K562 (cell line): ENCODE results near the gene CRTC3. TPM values are rescaled to one million over a fixed set of nuclear protein-coding genes. Genes with fewer than 3 reads are reported as not detected.
A peak's percentile ranks its signal among the peaks of the same experiment; 100 is the strongest.

ENCODE experiments used
- CREB3 ChIP-seq: fragments of 450-650 bp; conservative IDR thresholded peaks from 2 replicates; pipeline ENCODE4 v1.6.1; 2016; ENCODE audit warnings: missing genetic modification characterization, low read depth, mild to moderate bottlenecking, missing compliant biosample characterization, moderate library complexity
- E2F3 ChIP-seq: fragments of 250-450 bp; sonication (Bioruptor Pico); IDR thresholded peaks from 2 replicates; pipeline ENCODE4 v1.4.0; 2020; ENCODE audit warnings: mild to moderate bottlenecking
- ETV5 ChIP-seq: sonication (generic); formaldehyde crosslinking; IDR thresholded peaks from 2 replicates; pipeline ENCODE4 v1.4.0; 2020; ENCODE audit warnings: low read depth, mild to moderate bottlenecking, missing genetic modification reagents
- HOMEZ ChIP-seq: fragments of 250-450 bp; sonication (Bioruptor Pico); IDR thresholded peaks from 2 replicates; pipeline ENCODE4 v1.4.0; 2020; ENCODE audit warnings: mild to moderate bottlenecking, moderate library complexity
- MAFF ChIP-seq: IDR thresholded peaks from 2 replicates; pipeline ENCODE4 v1.6.1; 2012; ENCODE audit warnings: low read length, improper control_type of control experiment
- MTA3 ChIP-seq: fragments of 450-650 bp; formaldehyde crosslinking; IDR thresholded peaks from 2 replicates; pipeline ENCODE4 v1.6.1; 2017; ENCODE audit warnings: mild to moderate bottlenecking, borderline replicate concordance
- MYC ChIP-seq, 2 experiments: fragments of 250-450 bp in 1 of 2; sonication (Bioruptor Pico) in 1 of 2; IDR thresholded peaks; 2 replicates each; pipeline versions ENCODE4 v1.5.1 to v1.6.1; 2012 to 2021; ENCODE audit warnings: low read depth in 2 of 2, borderline replicate concordance in 1 of 2, improper control_type of control experiment in 1 of 2, low read length in 1 of 2, mild to moderate bottlenecking in 1 of 2, moderate library complexity in 1 of 2
- NBN ChIP-seq: fragments of 450-650 bp; IDR thresholded peaks from 2 replicates; pipeline ENCODE4 v1.6.1; 2016; ENCODE audit warnings: low read depth, mild to moderate bottlenecking
- NFE2 ChIP-seq: IDR thresholded peaks from 2 replicates; pipeline ENCODE4 v1.6.1; 2014; ENCODE audit warnings: antibody characterized with exemption, low read depth
- PBX2 ChIP-seq, 2 experiments: IDR thresholded peaks in 1 of 2; conservative IDR thresholded peaks in 1 of 2; 2 replicates each; pipeline ENCODE4 v1.6.1; 2016; ENCODE audit warnings: low read depth in 2 of 2, mild to moderate bottlenecking in 1 of 2, missing compliant biosample characterization in 1 of 2, missing genetic modification characterization in 1 of 2, moderate library complexity in 1 of 2
- POLR2B ChIP-seq: fragments of 450-650 bp; IDR thresholded peaks from 2 replicates; pipeline ENCODE4 v1.6.1; 2018; ENCODE audit warnings: low read depth; ENCODE audit not compliant: partially characterized antibody
- RBM34 ChIP-seq: fragments of 200-400 bp; formaldehyde crosslinking; IDR thresholded peaks from 2 replicates; pipeline ENCODE4 v1.6.1; 2018; ENCODE audit warnings: low read length, borderline replicate concordance; ENCODE audit not compliant: insufficient read depth
- RFX5 ChIP-seq: IDR thresholded peaks from 2 replicates; pipeline ENCODE4 v1.6.1; 2011; ENCODE audit warnings: low read depth, mild to moderate bottlenecking, improper control_type of control experiment, low read length
- SOX6 ChIP-seq: fragments of 450-650 bp; IDR thresholded peaks from 2 replicates; pipeline ENCODE4 v1.6.1; 2014; ENCODE audit warnings: mild to moderate bottlenecking
- TFAP4 ChIP-seq: sonication (generic); formaldehyde crosslinking; IDR thresholded peaks from 2 replicates; pipeline ENCODE4 v1.8.0; 2022; ENCODE audit warnings: missing genetic modification reagents, mild to moderate bottlenecking, moderate library complexity, borderline replicate concordance
- ZNF584 ChIP-seq: fragments of 200-800 bp; sonication (Bioruptor generic); IDR thresholded peaks from 2 replicates; pipeline ENCODE4 v1.6.1; 2016; ENCODE audit warnings: low read depth, mild to moderate bottlenecking, missing genetic modification characterization, missing compliant biosample characterization
- ZNF740 ChIP-seq, 3 experiments: fragments of 200-800 bp in 1 of 3; sonication (Bioruptor generic) in 1 of 3; sonication (generic) in 1 of 3; formaldehyde crosslinking in 1 of 3; IDR thresholded peaks; 2 replicates each; pipeline versions ENCODE4 v1.6.1 to v1.8.0; 2016 to 2022; ENCODE audit warnings: mild to moderate bottlenecking in 2 of 3, missing compliant biosample characterization in 2 of 3, missing genetic modification characterization in 2 of 3, missing genetic modification reagents in 1 of 3
- polyA plus RNA-seq, 8 experiments: library from polyadenylated mRNA; depleted of rRNA in 4 of 8; stranded (reverse) in 5 of 8; unstranded in 3 of 8; fragments of >200 nt; fragmentation: Nextera tagmentation in 2 of 8; fragmentation: Illumina TruSeq in 1 of 8; extraction: Ambion mirVana in 2 of 8; extraction: Trizol in 1 of 8; gene quantifications; 2 replicates each; pipeline versions ENCODE4 v1.2.1 to v1.2.3, GENCODE V29; 2011 to 2014; ENCODE audit warnings: inconsistent platforms in 1 of 8, missing spikeins in 1 of 8
- total RNA-seq, 7 experiments: library from RNA; depleted of rRNA in 6 of 7; stranded (reverse); fragments of >200 nt in 6 of 7; fragmentation: Illumina TruSeq in 2 of 7; extraction: Trizol in 2 of 7; gene quantifications; 2 replicates each; pipeline versions ENCODE4 v1.2.1 to v1.2.3, GENCODE V29; 2011 to 2021; ENCODE audit warnings: low replicate concordance in 1 of 7

The CRTC3 gene
- total and polyA plus RNA-seq, 9 of the 15 experiments (the other 6 are each of a cell fraction or from before 2014, with no cell fraction given), result 1.2 to 19.0 (median 11.6) TPM

- TF ChIP-seq PBX2 (CRISPR knock-in tag; IDR thresholded peaks at IDR 0.05; ENCODE audit: low read depth), result no peak
- TF ChIP-seq PBX2 (tag; conservative IDR thresholded peaks at IDR 0.05; ENCODE audit: low read depth), result peak; percentile 36; the same call in 1 of the 2 replicates
- 0 out of 2 replicates have a peak, but pooled peaks have one; percentile 55 for TF ChIP-seq ZNF584
- 0 out of 2 replicates have a peak, but pooled peaks have one; percentile 39 for TF ChIP-seq HOMEZ (CRISPR knock-in tag)
- peak; percentile 69; the same call in 1 of the 2 replicates for TF ChIP-seq MTA3
- peak; percentile 54; the same call in 1 of the 2 replicates for TF ChIP-seq MYC (IDR thresholded peaks at IDR 0.05; ENCODE audit: low read depth, low read length)
- TF ChIP-seq MYC (CRISPR knock-in tag; IDR thresholded peaks at IDR 0.05; ENCODE audit: borderline replicate concordance, low read depth), result no peak
- TF ChIP-seq TFAP4, result peak; percentile 99
- peak; percentile 77; the same call in 1 of the 2 replicates for TF ChIP-seq ETV5
- TF ChIP-seq ZNF740 (CRISPR knock-in tag; IDR thresholded peaks at IDR 0.05), result no peak
- no peak for TF ChIP-seq ZNF740 (tag; IDR thresholded peaks at IDR 0.05)
- peak; percentile 75 for TF ChIP-seq NFE2
- TF ChIP-seq CREB3, result peak; percentile 72; the same call in 1 of the 2 replicates
- TF ChIP-seq POLR2B, result peak; percentile 53
- TF ChIP-seq NBN, result 0 out of 2 replicates have a peak, but pooled peaks have one; percentile 67
- TF ChIP-seq E2F3 (CRISPR knock-in tag), result 0 out of 2 replicates have a peak, but pooled peaks have one; percentile 33
- peak; percentile 22; the same call in 1 of the 2 replicates for TF ChIP-seq MAFF
- no peak for TF ChIP-seq RFX5
- 0 out of 2 replicates have a peak, but pooled peaks have one; percentile 40 for TF ChIP-seq SOX6
- no peak for TF ChIP-seq RBM34
These were observed 130.7 kb downstream of the CRTC3 start (continued) for GRCh38 chr15:90660195-90660998.
